ENCODE data around the gene COL5A1.

DNA sequence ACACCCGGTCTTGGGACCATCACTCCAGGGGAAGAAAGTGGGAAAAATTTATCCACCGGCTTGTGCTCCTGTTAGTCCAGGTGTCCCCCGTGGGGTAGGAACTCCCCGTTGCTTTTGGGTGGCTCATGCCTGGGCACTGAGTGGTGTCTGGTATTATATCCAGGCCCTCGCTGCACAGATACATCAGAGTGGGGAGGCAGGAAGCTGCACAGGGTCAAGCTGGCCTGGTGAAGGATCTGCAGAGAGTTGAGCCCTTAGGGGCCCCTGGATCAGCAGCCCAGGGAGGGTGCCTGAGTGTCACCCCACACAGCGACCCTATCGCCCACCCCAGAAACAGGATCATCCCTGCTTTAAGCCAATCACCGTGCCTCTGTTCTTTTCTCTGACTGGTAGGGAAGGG lies 24.4 kb upstream of the COL5A1 start:
- TF ChIP-seq POLR2AphosphoS5 (IDR thresholded peaks at IDR 0.05) (no peak), POLR2A (IDR thresholded peaks at IDR 0.05) (no peak), EP300 (IDR thresholded peaks at IDR 0.05) (no peak)

Data from upper lobe of left lung (tissue), 4 donors.